Fibroblast of upper back skin (primary cell): ENCODE data around the gene ITPRIPL1.
"Not testable (repeated sequence)": the region's sequence is repeated elsewhere in the genome, so short reads cannot be mapped to it uniquely, and the experiment has no call there.

ENCODE experiments used
- DNase-seq: peaks from one replicate; pipeline ENCODE4 v3.0.0-alpha.2; 2013

The ITPRIPL1 gene, protein sequence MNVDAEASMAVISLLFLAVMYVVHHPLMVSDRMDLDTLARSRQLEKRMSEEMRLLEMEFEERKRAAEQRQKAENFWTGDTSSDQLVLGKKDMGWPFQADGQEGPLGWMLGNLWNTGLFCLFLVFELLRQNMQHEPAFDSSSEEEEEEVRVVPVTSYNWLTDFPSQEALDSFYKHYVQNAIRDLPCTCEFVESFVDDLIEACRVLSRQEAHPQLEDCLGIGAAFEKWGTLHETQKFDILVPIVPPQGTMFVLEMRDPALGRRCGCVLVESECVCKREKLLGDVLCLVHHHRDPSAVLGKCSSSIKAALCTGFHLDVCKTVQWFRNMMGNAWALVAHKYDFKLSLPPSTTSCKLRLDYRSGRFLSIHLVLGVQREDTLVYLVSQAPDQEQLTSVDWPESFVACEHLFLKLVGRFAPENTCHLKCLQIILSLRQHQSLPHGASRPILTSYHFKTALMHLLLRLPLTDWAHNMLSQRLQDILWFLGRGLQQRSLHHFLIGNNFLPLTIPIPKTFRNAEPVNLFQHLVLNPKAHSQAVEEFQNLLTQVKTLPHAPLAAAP

DNA sequence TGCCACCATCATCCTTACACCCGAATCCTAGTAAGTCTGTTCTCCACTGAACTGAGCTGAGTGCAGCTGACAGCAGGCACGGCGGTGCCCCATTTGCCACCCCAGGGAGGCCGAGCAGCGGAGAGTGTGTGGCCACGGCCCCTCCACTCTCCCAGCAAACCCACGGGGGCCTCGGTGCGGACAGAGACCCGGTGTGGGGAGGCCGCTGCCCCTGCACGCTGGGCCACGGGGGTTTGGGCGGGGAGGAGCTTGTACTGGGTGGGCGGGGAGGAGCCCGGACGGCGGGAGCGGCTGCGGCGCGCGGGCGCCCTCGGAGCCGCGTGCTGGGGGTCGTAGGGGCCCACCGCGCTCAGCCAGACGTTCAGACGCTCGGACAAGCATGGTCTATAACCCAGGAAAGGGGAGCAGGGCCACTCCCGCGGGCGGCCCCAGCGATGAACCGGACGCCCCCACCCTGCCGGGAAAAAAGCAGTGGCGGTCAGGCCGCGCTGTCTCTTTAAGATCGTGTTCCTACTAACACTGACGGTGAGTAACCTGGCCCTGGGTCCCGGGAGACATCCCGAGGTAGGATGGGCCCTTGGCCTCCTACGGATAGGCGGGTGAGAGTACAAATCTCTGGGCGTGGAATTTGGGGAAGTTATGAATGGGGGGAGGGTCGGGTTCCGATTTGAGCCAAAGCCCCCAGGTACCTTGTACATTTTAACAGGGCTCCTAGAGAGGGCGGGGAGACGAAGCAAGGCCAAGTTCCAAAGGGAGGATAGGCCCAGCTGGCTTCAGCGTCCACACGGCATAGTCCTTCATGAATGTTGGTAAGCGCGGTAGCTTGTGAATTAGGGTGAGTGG is at the start of gene ITPRIPL1:
Gene ITPRIPL1 (plus strand): TSS at position 277 of the 843 bp plus-strand sequence. CDS start 523 bp downstream, at position 800.
- DNase-seq: peak; percentile 13

DNA sequence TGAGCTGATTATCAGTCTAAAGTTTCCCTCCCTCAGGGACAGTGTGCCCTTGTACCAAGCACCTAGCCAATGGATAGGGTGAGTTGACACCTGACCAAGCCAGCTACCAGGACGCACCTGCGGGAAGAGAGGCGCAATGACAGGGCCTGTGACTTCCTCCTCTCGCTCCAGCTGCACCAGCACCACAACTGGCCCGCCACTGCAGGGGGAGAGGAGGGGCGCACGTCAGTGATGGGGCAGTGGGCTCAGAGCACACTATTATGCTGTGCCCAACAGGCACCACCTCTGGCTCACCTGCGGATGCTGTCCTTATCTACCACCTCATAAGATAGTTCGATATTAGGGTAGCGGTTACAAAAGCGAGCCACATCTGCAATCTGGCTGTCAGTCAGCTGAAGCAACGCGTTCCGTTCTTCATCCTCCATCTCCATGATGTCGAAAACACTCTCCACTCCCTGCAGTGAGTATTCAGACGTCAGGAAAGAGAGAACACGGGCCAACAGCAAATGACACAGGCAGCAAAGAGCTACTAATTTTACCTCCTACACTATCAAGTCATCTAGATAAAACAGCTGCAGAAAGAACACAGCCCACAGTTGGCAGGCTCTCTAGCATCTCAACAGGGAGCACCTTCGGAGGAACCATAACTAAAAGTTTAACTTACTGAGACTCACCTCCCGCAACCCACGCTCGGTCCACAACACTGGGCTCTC is 48.2 kb upstream of the ITPRIPL1 start:
- DNase-seq: no peak

DNA sequence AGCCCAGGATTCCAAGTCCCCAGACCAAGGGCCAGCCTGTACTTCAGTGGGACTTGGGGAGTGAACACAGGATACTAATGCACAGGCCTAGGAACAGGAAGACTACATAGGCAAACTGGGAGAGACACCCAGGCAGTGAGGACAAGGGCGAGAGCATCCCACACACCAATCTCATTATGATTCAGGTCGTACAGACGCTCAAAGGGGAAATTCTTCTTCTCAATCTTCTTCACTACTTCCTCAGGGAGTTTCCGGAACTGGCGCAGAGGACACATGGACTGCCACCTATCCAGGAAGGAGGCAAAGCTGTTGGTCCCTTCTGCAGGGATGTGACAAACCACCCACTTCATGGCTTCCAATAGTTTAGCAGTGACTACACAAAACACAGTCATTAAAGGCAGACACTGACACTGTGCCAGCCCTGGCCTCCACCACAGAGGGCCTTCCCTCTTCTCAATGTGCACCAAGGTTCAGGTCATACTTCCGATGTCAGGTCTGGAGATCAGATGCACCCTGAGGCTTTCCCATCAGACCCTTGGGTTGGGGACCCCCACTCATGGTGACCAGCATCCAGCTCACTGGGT is 37.8 kb upstream of the ITPRIPL1 start:
- no peak for DNase-seq

DNA sequence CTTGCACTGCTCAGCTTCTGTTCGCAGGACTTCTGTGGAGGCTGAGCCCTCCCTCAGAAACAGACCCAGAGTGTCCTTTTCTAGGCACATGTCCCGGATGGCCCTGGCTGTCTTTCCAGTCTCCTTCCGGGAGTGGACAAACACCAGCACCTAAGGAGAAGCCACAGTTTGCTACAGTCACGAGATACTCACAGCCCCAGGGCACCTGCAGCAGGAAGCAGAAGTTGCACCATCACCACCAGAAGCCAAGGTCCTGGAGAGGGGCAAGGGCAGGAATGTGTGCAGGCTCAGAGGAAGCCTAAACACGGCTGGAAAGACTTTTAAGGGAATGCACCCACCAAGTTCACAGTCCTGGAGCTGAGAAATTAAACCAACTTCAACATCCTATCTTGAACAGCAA is 33.4 kb upstream of the ITPRIPL1 start:
- DNase-seq: no peak

DNA sequence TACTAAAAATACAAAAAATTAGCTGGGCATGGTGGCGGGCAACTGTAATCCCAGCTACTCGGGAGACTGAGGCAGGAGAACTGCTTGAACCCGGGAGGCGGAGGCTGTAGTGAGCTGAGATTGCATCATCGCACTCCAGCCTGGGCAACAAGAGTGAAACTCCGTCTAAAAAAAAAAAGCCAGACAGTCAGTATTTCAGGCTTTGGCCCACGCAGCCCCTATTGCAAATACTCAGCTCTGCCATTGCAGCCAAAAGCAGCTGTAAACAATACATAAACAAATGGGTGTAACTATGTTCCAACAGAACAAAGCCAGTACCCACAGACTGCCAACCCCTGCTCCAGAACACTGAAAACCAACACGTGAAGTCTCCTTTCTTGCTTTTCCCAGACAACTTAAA is 30.8 kb upstream of the ITPRIPL1 start:
- not testable (repeated sequence) for DNase-seq

DNA sequence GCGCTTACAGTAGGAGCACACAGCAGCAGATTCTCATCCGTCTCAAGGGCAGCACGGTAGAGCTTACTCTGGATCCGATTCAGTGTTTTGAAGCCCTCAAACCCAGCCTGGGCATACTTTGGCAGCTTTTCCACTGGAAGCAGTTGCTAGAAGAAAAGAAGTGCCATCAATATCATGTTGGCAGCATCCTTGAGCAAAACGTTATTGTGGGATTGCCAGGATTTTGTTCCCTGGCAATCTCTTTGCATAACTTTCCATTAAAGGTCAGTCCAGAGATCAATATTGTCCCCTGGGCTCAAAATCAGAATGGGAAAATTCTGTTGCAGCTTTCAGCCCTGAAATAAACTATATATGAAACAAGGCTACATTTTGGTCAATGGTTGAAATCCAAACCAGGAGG is 28.2 kb upstream of the ITPRIPL1 start:
- no peak for DNase-seq

DNA sequence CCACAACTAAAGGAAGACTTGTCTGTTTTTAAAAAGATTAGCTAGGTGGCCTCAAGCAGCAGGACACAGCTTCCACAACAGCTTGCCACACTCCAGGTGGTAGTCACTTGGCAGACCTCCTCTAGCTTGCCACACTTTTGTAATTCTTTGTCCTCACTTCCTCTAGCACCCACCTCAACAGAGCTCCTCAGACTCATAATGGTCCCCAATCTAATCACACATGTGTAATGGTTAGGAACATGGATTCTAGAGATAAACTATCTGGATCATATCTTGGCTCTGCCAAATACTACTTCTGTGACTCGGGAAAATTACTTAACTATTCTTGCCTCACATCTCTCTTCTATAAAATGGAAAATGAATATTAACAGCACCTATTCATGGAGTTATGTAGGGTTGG is 23.3 kb upstream of the ITPRIPL1 start:
- DNase-seq: no peak

DNA sequence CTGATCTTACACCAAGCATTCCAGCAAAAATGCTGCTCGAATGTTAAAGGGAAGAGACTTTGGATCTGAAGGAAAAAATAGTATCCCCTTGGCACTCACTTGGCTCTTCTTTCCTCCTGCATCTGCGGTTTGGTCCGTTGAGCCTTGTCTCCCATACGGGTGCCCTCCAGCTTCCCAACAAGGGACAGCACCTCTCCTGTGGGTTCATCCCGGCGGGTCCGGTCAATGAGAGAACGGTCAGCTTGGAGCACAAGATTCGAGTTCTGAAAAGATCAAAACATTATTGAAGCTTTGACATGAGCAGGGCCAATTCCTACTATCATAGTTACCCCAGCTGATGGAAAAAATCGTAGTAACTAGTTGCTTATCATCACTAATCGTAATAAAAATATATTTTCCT is 20.5 kb upstream of the ITPRIPL1 start:
- DNase-seq: no peak

DNA sequence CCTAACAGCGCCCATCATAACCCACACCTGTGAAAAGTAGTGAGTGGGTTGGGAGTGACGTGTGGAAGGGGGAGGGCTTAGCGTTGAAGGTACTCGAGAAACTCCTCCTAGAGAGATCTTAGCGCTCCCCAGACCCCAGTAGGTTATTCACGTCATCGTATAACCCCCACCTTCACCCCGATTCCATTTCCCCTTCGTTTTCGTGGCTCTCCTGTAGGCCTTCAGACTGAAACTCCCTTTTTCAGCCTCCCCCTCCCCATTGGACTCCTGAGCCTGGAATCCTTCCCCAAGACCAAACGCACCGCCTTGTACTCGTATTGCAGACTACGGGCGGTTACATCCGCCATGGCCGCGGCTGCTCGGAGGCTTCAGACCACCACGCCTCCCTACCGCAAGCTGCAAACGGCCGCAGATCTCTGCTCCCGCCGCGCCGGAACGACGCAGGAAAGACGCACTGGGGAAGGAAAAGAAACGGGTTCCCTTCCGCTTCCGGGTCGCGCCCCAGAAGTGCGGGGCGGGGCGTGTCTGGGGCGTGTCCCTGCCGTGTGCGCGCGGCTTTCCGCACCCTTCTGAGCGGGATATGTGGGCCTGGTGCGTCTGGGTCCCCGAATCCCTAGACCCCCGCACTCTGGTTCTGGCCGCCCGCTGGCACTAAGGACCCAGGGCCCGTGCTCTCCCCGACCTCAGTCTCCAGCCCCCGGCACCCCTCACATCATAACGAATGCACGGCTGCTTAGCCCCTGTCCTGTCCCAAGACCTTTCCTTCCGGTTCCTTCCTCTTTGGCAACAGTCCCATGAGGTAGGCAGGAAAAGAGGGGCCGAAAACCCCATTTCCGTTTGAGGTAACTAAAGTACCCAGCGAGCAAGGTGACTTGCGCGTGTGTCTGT is 19.8 kb upstream of the ITPRIPL1 start, which contains the start of gene SNRNP200:
Gene SNRNP200 (minus strand): TSS at position 456 of the 888 bp plus-strand sequence. CDS start 109 bp downstream, at position 347.
- DNase-seq: peak; percentile 82

DNA sequence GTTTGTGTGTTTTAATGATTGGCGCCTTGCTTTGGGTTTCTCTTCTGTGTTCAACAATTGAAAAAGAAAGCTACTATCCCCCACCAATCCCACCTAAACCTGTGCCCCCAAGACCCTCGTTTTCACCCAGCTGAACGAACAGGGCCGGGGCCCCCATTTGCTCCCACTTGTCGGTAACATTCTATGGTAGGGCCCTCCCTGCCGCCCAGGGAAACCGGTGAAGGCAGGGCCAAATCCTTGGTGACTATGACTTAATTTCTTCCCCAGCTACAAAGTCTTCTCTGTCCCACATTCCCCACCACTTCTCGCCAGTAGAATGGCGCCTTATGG is 19.2 kb upstream of the ITPRIPL1 start:
- DNase-seq: no peak

DNA sequence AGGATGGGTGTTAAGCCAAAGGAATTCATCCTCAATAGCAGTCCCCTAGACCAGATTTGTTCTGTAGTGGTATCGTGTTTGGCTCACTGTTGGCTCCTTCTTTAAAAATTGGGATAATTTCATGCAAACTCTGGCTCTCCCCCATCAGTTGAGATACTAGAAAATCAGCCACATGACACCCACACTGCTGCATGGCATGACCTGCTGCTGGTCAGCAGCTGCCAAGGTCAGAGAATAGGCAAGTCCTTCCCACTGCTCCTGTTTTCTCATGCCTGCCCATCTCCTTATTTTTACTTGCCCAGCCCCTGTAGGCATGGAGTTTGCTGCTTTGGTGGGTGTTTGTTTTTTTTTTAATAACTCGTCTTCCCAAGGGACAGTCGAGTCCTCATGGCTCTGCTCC is 18.7 kb upstream of the ITPRIPL1 start:
- DNase-seq: no peak

DNA sequence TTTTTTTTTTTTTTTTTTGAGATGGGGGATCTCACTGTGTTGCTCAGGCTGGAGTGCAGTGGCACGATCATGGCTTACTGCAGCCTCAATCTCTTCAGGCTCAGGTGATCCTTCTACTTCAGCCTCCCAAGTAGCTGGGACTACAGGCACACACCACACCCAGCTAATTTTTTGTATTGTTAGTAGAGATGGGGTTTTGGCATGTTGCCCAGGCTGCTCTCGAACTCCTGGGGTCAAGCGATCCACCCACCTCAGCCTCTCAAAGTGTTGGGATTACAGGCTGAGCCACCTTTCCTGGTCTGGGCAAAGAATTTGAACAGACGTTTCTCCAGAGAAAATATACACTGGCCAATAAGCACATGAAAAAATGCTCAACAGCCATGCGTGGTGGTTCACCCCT is 16.9 kb upstream of the ITPRIPL1 start:
- DNase-seq: no peak

DNA sequence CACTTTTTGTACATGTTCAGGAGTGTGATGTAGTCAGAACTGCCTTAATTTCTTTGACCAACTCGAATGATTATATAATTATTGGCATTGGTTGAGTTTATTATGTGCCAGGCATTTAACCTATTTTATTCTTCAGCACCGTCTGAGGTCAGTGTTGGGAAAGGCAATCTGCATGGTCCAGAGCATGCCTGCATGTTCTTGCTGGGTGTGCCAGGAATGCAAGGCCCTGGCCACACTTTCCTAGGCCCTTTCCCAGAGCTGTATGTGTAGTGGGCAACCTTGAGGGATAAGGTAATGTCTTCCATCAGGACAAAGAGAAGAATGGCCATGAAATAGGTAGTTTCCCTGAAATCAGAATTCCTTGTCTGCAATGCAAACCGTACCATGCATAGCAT is 10.1 kb upstream of the ITPRIPL1 start:
- DNase-seq: no peak

DNA sequence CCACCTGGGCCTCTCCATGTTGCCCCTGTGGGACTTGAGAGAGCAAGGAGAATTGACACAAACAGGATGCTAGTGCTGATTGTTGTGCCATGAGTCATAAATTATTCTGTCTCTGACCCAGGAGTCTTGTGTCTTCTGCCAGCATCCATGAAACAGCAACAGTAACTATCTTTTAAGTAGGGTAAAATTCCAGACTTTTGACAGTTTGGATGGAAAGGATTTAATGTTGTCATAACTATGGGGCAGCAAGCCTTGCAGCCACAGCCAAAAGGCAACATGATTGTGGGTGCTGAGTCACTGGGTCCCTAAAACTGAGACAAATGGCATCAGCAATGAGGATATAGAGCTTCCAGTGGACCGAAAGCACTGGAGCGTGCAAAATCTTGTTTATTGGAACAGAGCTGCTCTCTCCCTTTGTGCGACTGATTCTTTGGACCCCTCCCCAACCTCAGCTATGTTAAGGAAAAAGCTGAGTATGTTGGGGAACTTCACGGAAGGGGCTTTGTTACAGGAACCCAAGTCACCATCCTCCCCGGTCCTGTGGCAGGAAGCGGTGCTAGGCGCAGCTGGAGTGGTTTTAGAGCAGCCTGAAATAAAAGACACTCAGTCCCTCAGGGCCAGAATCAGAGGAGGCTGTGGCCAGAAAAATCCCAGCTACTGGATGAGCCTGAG is 9.6 kb upstream of the ITPRIPL1 start:
- peak; percentile 78 for DNase-seq

DNA sequence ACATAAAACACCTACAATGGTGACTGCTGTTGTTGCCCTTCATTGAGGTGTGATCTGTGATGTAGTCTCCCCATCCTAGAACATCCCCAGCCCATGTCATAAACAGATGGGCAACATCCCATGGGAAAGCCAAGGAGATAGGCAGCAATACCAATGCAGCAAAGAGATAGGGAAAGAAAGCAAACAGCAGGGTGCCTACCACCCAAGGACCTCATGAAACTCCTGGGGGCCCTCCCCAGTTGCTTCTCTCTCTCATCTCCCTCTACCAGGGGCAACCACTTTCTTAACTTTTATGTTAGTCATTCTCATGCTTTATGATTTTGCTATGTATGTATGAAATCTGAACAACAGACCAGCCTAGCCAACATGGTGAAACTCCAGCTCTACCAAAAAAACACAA is 8.1 kb upstream of the ITPRIPL1 start:
- DNase-seq: no peak

DNA sequence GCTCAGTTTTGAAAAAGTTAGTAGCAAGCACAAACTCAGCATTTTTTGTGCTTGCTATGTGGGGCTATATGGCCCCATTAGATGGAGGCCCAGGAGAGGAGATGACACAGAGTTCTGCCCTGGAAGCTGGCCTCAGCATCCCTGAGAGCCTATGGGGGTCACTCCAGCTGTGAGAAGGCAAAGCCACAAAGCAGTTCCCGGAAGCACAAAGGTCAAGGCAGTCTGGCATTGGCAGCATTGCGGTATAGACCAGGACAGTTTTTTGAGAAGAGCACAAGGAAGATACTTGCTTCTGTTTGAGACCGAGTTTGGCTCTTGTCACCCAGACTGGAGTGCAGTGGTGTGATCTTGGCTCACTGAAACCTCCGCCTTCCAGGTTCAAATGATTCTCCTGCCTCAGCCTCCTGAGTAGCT is 7.5 kb upstream of the ITPRIPL1 start:
- DNase-seq: no peak

DNA sequence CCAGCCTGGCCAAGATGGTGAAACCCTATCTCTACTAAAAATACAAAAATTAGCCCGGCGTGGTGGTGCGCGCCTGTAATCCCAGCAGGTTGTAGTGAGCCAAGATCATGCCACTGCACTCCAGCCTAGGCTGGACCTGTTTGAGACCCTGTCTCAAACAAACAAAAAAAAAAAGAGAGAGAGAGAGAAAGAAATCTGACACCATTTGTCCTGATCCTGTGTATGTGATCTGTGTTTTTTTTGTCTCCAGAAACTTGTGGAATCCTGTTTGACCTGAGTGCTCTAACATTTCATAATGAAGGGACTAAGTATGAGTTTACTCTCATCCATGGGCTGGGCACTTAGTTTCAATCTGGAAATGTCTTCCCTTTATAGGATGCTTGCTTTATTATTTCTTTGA is 6.4 kb upstream of the ITPRIPL1 start:
- no peak for DNase-seq

DNA sequence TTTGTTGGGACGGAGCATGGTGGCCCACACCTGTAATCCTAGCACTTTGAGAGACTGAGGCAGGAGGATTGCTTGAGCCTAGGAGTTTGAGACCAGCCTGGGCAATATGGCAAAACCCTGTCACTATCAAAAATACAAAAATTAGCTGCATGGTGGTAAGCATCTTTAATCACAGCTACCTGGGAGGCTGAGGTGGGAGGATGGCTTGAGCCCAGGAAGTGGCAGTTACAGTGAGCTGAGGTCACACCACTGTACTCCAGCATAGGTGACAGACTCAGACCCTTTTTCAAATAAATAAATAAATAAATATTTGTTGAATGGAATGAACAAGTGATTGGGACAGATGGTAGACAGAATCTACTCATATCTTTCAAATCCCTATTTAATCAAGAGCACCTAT is 5.7 kb upstream of the ITPRIPL1 start:
- no peak for DNase-seq

DNA sequence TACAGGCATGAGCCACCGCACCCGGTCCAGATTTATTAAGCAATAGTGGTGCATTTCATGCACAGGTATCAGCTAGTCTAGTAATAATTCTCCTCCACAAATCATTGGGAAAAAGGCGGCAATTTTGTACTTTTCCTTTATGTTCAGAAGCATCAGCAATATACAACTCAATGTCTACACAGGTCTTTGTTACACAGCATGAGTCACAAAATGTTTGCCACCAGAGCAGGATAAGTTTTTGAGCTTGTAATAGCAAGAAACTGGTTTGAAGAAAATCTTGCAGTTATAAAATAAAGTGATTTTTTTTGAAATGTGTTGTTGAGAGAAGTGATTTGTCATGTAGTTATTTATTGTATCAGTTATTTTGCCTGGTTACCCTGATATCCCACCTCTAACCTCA is 4.8 kb upstream of the ITPRIPL1 start:
- DNase-seq: no peak

DNA sequence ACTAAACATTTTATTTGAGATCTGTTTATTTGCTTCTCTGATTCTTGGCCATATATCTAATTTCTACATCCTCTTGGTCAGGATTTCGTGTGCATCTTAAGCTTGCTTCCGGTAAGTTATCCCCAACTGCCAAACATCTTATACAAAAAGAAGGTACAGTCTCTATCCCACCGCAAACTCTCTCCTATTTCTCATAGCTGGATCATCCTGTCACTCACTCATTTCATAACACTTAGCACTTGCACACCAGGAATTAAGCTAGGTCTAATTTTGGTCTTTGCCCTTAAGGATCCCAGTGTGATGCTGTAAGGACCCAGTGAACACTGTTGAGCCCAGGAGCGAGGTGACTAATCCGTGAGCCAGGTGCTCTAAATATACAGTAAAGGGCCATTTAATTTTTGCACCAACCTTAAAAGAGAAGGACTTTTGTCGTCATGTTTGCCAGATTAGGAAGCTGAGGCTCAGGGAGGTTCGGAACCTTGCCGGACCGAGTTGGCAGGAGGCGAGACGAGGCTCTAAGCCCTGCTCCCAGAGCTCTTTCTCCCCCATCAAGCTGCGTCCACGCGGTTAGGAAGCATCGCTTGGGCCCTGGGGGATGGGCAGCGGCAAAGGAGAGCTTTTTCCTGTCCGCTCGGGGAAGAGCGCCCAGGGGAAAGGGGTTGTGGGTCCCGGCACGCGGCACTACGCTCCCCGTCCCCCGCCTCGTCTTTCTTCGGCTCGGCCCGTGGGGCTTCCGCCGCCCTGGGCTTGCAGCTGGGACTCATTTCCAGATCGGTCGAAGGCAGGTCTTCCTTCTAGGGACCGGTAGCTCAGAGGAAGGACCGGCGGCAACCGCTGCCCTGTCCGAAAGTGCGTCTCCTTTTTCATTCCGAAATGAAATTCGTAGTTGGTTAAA is 4.1 kb upstream of the ITPRIPL1 start:
- DNase-seq: peak; percentile 22
